A549 (cell line): ENCODE results near the gene VPS41.

Experiments used
- CTCF ChIP-seq: fragments of >200 bp; sonication (Bioruptor Twin); formaldehyde crosslinking; IDR thresholded peaks from 3 replicates; pipeline ENCODE4 v1.5.1; 2016
- RAD21 ChIP-seq, 2 experiments: fragments of >200 bp in 1 of 2; sonication (Bioruptor Twin) in 1 of 2; formaldehyde crosslinking in 1 of 2; IDR thresholded peaks in 1 of 2; conservative IDR thresholded peaks in 1 of 2; 2 replicates in 1 of 2; 3 replicates in 1 of 2; pipeline ENCODE4 v1.6.1; 2012 to 2018; ENCODE audit warnings: inconsistent platforms in 1 of 2
- REST ChIP-seq: fragments of 200-600 bp; sonication (generic); IDR thresholded peaks from 2 replicates; pipeline ENCODE4 v1.6.1; 2016; ENCODE audit warnings: antibody characterized with exemption, mild to moderate bottlenecking, moderate library complexity

- TF ChIP-seq CTCF: no peak
- no peak for TF ChIP-seq RAD21 (conservative IDR thresholded peaks at IDR 0.05 in 1 of 2, IDR thresholded peaks at IDR 0.05 in 1 of 2)
- no peak for TF ChIP-seq REST
Observed at GRCh38 chr7:38855867-38856266, 53.1 kb downstream of the VPS41 start.
